GM21717 (cell line): ENCODE data around the gene OLFML1.

Experiments used
- ATAC-seq: cut with Tn5 transposase; IDR thresholded peaks from one replicate; pipeline ENCODE4 v1.9.1; 2021; ENCODE audit warnings: mild to moderate bottlenecking, moderate library complexity; ENCODE audit not compliant: unreplicated experiment

Gene OLFML1

DNA sequence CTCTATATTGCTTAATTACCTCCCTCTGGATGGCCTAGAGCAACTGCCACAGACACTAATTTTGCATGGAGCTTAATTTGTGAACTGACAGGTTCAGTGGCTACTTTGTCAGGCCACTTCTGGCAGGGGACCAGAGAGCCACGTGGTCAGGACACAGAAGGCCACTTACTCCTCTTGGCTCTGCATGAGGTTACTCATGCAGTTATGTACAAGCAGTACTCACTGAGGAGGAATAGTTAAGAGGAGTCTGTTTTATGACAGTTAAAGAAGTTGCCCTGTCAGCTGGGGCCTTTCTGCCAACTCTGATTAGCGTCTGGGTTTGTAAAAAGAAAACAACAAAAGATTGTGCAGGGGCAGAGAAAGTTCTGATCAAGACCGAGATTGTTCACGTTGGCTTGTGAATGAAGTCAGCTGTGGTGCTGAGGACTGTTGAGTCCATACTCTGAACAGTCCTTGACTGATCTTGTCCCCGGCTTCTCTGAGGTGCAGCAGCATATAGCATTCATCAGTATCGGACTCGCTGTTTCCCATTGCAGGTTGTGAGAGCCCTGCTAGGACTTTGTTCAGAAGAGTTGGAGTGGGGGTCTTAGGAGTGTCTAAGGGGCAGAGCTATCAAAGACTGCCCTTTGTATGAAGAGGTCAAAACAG, 69.9 kb downstream of the OLFML1 start:
- no peak for ATAC-seq

DNA sequence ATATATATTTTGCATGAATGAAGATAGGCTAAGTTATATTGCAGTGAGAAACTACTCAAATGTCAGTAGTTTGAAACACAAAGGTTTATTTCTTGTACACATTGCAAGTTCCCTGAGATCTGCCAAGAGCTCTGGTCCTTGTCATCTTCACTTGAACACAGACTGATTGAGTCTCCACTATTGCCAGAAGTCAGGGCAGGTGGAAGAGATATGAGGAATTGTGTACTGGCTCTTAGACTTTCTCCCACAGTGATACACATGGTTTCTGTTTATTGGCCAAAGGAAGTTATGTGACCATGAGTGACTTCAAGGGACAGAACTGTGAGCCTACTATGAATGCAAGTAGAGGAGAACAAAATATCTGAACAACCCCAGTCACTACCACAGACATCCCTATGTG, 72.7 kb downstream of the OLFML1 start:
- no peak for ATAC-seq

DNA sequence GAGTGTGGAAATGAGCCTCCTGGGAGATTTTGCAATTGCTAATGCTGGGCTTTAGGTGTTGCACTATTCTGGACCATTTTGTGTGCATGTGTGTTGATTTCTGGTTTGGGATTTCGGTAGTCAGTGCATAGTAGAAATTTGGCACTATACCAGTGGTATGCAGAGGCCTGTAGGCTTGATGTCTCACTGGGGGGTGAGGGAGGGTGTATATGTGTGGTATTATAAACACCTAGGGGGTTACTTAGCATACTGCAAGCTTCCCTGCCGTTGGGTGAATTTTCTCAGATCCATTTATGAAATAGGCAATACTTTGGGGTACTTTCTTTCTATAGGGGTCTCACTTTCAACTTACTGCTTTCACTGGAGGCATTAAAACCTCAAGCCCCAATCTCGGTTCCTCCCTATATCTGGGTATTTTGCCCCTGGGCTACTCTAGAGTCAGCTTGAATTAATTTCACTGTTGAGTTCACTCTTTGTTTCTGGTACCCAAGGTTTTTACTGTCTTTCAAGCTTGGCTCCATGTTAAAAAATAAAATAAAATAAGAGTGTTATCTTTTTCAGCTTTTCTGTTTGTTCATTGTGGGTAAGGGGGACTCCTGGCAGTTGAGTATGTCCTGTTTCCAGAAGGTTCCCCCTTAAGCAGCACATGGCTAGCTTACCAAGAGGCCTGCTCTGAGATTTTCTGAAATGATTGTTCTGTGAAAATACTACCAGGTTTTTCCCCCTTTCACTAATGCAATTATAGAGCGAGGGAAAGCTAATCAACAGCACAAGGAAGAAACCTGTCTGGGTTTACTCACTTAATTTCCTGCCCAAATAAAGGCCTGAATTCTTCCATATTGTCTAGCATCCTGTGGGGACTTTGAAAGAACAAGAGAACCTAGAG, 74.3 kb downstream of the OLFML1 start:
- ATAC-seq = peak; percentile 84
